ENCODE data around the gene TIAL1.
"Not testable (repeated sequence)": the region's sequence is repeated elsewhere in the genome, so short reads cannot be mapped to it uniquely, and the experiment has no call there.

Gene TIAL1, protein sequence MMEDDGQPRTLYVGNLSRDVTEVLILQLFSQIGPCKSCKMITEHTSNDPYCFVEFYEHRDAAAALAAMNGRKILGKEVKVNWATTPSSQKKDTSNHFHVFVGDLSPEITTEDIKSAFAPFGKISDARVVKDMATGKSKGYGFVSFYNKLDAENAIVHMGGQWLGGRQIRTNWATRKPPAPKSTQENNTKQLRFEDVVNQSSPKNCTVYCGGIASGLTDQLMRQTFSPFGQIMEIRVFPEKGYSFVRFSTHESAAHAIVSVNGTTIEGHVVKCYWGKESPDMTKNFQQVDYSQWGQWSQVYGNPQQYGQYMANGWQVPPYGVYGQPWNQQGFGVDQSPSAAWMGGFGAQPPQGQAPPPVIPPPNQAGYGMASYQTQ

DNA sequence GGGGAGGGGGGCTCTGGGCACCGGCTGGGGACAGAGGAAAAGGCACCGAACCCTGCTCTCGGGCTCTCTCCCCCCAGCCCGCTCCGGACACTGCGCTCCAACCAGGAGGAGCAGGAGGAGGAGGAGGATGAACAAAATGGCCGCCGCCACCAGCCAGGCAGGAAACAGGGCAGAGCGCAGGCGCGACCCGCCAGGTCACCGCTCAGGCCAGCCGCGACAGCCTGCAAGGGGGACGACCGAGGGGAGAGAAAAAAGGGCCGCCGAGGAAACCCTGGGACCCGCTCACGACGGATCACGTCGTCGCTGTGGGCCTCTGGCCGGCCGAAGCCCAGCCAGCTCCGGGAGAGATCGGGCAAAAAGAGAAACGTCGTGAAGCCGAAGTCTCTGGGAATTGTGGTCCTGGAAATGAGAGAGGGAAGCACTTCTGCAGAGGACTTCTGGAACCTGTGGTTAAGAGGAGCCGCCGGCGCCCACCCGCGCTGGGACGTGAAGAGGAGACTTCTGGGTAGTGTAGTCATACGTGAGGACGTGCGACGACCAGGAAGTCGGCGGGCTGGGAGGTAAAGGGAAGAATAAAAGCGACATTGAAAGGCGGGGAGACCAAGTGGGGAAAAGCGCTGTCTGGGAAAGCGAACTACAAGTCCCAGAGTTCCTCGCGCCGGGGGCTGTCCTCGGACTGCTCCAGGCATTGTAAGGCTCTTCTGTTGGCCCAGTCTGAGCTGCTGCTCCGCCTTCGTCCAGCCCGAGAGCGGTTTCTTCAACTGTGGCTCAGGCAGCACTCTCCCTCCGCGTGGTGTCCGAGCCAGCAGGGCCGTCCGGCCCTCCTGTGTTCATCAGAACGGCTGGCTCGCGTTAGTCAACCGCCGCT lies at the start of gene TIAL1:
Gene TIAL1, minus strand, starts transcription at position 428 of the 868 bp plus-strand sequence. CDS start 499 bp downstream, outside the sequence.
- peak; percentile 66 to 85 (median 75) for DNase-seq

DNA sequence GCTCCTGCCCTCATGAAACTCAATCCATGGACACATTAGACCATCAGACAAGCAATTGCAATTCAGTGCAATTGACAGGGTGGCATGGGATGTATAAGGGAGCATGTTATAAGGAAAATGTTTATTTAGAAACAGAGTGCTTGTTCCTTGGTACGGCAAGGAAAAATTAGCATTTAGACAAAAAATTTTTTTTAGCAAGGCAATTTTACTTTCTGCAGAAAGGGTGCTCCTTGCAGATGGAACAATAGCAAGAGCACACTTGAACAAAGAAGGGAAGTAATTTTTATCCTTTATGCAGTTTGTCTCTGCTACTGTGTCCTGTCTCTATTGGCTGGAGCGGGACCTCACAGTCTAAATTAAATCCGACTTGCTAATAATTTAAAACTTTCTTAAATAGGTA lies 48.2 kb upstream of the TIAL1 start:
- no peak for DNase-seq

DNA sequence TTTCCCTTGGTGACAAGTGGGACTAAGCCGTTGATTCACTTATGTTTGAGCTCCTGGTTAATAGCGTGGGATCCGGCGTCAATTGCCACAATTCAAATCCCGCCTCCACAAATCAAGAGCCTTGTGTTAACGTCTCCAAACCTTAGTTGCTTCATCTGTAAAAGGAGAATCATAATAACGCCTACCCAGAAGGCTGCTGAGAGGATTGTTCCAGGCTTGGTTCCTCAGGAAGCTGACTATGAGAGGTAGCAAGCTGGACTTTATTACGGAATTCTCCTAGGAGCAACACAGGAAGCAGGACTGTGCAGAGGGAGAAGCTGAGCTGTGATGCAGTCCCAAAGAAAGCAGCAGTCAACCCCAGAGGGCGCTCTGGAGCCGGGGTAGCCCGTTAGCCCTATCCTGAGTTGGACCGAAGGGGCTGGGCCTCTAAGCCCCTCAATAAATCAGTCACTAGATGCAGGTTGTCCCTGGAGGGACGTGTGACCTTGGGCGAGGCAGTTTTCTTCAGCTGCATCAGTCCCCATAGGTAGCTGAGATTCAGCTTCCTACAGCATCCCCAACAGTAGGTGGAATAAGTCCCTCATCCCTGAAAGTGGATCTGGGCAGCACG lies 47.5 kb upstream of the TIAL1 start:
- no peak for DNase-seq

DNA sequence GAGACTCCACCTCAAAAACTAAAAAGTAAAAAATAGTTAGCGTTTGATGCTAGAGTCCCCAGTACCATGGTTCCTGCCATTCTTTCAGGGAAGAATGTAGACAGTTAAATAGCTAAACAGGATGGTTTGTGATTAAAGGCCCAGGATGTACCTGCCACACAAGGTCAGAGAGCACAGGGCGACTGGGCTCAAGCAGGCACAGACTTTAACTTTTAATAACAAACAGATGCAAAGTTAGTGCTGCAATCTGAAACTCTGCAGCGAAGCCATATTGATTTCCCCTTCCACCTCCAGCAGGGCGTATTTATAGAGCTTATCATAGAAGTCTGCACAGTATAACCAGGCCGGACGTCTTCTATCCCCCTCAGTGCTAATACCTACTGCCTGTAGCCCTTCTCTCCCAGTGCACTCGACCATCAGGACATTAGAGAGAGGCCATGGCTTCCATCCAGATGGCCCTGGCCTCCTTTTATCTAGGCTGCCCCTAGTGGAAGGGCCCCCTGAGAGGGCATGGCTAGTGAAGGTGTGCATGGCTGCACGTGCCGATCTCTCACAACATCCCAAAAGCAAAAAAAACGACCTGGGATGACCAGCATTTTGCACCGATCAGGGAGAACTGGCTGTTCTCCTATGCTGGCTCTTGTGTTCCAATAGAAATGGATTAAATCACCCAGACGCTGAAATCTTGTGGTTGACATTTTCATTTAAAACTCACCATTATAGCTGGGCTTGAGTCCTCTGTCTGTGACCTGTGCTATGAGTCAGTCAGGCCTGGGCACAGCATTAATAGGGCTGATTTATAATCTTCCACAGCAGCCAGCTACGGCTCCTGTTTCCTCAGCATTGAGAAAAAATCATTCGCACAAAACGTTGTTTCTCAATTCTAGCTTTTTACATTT lies 46.8 kb upstream of the TIAL1 start:
- DNase-seq, result no peak

DNA sequence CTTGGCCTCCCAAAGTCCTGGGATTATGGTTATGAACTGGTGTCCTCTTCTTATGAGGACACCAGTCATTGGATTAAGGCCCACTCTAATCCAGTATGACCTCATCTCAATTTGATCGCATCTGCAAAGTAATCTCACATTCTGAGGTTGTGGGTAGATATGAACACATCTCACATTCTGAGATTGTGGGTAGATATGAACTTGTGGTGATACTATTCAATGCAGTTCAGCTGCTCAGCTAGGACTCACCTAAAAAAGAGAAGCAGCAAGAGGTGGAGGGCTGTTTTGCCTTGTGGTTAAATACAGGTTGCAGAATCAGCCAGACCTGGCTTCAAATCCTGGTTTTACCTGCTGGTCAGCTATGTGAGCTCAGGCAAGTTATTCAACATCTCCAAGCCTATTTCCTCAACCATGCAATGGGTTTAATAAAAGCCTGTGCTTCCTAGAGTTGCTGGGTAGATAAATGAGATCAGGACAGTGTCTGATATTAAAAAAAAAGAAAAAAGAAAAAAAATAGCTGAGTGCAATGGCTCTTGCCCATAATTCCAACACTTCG lies 45.9 kb upstream of the TIAL1 start:
- DNase-seq, result no peak

DNA sequence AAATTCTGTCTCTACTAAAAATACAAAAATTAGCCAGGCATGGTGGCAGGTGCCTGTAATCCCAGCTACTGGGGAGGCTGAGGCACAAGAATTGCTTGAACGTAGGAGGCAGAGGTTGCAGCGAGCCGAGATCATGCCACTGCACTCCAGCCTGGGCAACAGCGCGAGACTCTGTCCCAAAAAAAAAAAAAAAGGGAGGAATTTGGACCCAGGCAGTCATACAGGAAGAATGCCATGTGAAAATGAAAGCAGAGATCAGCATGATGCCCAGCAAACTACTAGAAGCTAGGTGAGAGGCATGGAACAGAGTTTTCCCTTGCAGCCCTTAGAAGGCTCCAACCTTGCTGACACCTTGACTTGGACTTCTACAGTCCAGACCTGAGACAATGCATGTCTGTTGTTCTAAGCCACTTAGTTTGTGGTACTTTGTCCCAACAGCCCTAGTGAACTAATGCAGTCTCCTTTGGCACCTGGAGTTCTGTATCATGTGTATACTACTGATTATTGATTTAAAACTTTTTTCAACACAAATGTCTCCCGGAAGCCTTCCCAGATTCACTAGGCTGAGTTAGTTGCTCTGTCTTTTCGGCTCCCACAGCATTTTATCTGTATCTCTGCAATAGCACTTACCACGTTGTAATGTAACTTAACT lies 44.2 kb upstream of the TIAL1 start:
- DNase-seq, result no peak

DNA sequence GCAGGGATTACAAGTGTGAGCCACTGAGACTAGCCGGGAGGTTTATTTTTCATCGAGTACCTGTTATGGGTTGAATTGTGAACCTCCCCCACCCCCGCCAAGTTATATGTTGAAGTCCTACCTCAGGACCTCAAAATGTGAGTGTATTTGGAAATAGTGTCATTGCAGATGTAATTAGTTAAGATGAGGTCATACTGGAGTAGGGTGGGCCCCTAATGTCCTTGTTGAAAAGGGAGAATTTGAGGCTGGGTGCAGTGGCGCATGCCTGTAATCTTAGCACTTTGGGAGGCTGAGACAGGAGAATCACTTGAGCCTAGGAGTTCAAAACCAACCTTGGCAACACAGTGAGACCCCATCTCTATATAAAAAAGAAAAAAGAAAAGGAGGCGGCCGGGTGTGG lies 43.6 kb upstream of the TIAL1 start:
- no peak for DNase-seq

DNA sequence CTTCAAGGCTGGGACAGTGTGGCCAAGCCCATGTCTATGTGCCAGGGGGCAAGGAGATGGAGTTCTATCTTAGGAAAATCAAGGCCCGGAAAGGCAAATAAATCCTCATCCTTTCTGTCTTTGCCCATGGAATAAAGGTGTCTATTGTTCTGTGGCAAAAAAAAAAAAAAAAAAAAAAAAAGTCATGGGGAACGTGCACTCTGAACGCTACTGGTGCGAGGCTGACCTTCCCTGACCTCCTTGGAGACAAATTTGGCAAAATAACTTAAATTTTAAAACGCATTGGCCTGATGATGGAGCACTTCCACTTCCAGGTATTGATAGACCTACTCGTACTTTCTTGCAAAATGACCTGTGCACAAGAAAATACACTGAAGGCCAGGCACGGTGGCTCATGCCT lies 42.2 kb upstream of the TIAL1 start:
- DNase-seq, result no peak

DNA sequence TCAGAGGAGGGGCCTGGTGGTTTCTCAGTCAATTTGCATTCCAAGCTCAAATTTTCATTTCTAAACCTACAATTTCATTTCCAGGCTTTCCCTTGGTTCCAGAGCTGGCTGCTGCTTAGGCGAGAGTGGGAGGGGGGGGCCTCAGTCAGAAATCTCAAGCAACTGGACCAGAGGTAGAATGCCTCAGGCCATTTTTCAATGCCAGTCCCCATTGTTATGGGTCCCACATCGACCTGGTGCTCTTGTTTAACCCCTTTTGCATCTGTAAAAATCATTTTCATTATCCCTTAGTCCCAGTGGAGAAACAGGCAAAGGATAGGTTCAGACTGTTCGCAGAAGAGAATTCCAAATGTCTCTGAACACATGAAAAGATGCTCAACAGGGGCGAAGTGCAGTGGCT lies 40.9 kb upstream of the TIAL1 start:
- no peak for DNase-seq

DNA sequence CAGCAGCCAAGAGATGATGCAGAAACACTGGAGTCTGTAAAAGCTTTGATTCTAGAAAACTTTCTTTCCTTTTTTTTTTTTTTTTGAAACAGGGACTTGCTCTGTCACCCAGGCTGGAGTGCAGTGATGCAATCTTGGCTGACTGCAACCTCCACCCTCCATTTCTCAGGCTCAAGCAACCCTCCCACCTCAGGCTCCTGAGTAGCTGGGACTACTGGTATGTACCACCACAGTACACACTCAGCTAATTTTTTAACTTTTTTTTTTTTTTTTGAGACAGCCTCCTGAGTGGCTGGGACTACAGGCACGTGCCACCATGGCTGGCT lies 37.4 kb upstream of the TIAL1 start:
- no peak for DNase-seq

DNA sequence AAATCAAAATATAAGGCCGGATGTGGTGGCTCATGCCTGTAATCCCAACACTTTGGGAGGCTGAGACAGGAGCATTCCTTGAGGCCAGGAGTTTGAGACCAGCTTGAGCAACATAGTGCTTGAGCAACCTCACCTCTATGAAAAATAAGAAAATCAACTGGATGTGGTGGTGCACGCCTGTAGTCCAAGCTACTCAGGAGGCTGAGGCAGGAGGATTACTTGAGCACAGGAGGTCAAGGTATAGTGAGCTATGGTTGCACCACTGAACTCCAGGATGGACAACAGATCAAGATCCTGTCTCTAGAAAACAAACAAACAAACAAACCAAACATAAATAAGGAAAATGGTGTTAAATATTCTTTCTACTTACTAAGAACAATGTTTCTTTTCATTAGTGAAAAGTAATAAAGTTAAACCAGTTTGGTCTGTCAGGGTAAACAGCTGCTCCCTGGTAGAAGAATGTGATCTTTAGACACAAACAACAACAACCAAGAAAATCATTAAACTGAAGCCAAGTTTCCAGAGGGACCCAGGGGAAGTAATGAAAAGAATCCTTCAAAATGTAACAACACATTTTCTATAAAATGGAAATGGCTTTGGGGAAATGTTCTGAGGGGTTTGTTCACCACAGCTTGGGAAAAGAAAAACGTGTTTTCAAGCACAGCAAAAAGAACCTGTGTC lies 36.9 kb upstream of the TIAL1 start:
- no peak for DNase-seq

DNA sequence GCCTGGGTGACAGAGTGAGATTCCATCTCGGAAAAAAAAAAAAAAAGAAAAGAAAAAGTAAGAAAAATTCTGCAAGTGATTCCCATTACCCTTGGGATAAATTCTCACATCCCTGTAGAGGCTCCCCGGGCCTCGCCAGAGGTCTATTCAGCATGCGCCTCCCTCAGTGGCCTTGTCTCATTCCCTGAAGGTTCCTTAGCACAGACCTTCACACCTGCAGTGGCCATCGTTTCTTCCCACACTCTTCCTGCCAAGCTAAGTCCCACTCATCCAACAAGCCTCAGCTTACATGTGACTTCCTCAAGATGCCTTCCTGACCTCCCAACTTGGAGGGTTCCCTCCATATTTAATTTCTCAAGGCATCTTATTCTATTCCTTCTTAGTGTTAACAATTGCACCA lies 33.5 kb upstream of the TIAL1 start:
- DNase-seq, result no peak

DNA sequence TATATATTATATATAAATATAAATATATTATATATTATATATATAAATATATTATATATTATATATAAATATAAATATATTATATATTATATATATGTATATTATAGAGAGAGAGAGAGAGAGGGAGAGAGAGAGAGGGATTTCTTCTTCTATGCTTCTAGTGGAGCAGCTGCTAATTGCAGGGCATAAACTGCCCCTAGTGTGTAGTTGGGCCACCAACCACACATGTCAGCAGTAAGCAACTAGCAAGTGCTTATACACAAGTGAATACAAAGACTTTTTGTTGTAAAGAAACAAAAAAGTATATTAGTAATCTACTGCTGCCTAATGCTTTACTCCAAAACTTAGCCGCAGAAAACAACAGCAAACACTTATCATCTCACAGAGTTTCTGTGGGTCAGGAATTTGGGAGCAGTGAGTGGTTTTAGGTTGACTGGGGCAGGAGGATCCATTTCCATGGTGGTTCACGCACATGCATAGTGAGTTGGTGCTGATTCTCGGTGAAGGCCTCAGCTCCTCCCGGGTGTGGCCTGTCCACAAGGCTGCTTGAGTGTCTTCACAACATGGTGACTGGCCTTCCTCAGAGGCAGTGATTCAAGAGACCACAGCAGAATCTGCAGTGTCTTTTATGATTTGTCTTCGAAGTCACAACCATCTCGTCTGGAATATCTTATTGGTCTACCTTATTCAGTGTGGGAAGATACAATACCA lies 29.0 kb upstream of the TIAL1 start:
- DNase-seq, result no peak

DNA sequence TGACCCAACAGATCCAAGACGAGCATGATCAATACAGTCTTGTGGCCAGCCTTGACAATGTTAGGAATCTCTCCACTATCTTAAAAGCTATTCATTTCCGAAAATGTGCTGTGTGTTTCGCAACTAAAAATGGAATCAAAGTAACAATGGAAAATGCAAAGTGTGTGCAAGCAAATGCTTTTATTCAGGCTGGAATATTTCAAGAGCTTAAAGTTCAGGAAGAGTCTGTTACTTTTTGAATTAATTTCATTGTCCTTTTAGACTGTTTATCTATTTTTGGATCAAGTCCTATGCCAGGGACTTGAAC lies 24.3 kb upstream of the TIAL1 start:
- DNase-seq, result no peak

DNA sequence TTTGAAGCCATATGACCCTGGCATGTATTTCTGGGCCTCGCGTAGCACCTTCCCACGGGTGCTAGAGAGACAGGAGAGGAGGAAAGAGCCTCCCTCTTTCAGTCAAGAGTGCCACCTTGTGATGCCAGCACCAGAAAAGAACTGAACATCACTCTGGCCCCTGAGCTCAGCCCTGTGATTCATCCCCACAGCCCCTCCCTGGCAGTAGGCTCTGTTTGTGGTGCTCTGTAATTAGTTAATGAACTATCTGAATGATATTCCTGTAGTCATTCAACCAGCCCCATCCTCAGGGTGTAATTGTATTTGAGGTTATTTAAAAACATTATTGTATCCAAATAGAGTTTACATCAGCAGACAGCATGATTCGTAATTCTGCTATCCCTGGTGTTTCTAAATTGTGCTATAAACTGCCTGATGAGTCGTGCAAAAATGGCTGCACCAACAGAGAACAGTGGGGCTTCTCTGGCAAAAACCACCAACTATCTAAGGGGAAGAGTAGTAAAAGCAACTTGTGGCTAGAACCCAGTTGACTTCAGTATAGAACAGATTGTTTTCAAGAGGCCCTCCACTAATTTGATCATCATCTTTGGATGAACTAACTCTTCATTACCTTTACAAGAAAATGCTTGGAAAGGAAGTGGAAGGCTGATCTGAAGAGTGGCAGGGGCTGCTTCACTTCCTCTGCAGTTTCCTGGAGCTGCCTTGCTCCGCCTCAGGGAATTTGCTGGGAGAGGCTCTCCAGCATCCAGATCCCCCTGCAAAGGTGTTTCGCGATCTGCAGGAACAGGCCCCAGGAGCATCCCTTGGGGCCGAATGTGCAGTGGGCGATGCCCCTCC lies 23.7 kb upstream of the TIAL1 start:
- no peak for DNase-seq

DNA sequence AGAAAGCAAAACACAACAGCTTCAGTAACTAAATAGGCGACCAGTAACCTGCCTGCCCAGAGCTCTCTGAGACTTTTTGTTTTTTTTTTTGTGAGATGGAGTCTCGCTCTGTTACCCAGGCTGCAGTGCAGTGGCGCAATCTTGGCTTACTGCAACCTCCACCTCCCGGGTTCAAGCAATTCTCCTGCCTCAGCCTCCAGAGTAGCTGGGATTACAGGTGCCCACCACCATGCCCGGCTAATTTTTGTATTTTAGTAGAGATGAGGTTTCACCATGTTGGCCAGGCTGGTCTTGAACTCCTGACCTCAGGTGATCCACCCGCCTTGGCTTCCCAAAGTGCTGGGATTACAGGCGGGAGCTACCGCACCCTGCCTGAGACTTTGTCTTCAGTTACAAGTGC lies 23.0 kb upstream of the TIAL1 start:
- DNase-seq, result not testable (repeated sequence)

DNA sequence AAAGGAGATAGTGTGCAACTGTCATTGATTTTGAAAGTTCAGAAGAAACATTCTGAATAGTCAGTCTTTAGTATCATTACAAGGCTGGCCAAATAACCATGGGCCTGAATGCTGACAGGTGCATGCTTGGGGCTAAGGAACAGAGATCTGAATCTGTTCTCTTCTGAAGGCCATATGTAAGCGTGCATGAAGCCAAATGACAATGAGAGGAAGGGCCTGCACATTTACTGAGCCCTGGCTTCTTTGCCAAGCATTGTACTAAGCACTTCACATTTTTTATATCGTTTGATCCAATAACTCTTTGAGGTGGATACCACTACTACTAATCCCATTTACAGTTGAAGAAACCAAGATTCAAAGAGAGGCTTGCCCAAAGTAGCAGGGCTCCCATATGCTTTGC lies 22.5 kb upstream of the TIAL1 start:
- no peak for DNase-seq

DNA sequence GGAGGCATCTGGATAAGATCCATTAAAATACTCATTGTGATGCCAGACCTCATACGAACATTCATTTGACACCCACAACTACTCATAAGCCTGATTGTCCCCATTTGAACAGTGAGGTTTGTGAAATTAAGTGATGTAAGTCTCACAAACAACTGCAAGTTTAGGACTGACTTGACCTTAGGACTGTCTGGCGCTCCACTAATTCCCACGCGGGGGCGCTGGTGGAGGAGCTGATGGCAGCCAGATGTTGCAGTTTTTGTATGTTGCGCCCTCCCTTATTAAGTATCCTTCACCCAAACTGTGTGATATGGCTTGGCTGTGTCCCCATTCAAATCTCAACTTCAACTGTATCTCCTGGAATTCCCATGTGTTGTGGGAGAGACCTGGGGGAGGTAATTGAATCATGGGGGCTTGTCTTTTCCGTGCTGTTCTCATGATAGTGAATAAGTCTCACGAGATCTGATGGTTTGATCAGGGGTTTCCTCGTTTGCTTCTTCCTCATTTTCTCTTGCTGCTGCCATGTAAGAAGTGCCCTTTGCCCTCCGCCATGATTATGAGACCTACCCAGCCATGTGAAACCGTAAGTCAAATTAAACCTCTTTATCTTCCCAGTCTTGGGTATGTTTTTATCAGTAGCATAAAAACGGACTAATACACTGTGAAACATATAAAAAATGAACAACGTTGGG lies 20.3 kb upstream of the TIAL1 start:
- no peak for DNase-seq

DNA sequence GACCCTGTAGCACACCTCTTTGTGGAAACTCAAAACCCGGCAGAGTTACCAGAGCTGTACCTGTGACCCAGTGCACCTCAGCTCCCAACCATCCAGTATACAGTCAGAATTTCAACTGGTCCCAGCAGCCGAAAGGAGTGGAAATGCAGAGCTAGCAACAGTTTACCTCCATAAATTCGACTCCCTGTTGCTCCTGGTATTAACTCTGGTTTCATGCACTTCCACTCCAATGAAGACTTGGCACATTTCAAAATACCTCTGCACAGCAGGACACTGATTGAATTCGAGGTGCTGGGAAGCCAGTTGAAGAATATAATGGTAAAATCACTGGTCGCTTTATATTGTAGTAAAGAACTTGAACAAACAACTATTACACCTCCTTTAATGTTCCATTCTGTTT lies 17.9 kb upstream of the TIAL1 start:
- DNase-seq, result no peak
